Activated naive CD8-positive, alpha-beta T cell treated with anti-CD3 and anti-CD28 coated beads, Interleukin-2, amount 50 U/mL, for 24 hours (primary cell): Measurements from ENCODE around the gene CCL27.

ENCODE experiments used
- ATAC-seq: fragments of 150-1000 bp; cut with Tn5 transposase; one replicate; pipeline ENCODE4 v1.10.0; 2021
- DNase-seq: peaks from one replicate; pipeline ENCODE4 v3.0.0; 2021
- H3K27ac Mint-ChIP-seq: one replicate; pipeline ENCODE4 v1.8.0; 2021; ENCODE audit warnings: mild to moderate bottlenecking, mixed read lengths
- H3K27me3 Mint-ChIP-seq: one replicate; pipeline ENCODE4 v1.8.0; 2021; ENCODE audit warnings: mixed read lengths
- H3K36me3 Mint-ChIP-seq: one replicate; pipeline ENCODE4 v1.8.0; 2021; ENCODE audit warnings: low read depth, mixed read lengths
- H3K4me1 Mint-ChIP-seq: one replicate; pipeline ENCODE4 v1.8.0; 2021; ENCODE audit warnings: mixed read lengths
- H3K4me3 Mint-ChIP-seq: one replicate; pipeline ENCODE4 v1.8.0; 2021; ENCODE audit warnings: mild to moderate bottlenecking, moderate library complexity, mixed read lengths
- H3K9me3 Mint-ChIP-seq: one replicate; pipeline ENCODE4 v1.8.0; 2021; ENCODE audit warnings: mixed read lengths

CCL27 gene

DNA sequence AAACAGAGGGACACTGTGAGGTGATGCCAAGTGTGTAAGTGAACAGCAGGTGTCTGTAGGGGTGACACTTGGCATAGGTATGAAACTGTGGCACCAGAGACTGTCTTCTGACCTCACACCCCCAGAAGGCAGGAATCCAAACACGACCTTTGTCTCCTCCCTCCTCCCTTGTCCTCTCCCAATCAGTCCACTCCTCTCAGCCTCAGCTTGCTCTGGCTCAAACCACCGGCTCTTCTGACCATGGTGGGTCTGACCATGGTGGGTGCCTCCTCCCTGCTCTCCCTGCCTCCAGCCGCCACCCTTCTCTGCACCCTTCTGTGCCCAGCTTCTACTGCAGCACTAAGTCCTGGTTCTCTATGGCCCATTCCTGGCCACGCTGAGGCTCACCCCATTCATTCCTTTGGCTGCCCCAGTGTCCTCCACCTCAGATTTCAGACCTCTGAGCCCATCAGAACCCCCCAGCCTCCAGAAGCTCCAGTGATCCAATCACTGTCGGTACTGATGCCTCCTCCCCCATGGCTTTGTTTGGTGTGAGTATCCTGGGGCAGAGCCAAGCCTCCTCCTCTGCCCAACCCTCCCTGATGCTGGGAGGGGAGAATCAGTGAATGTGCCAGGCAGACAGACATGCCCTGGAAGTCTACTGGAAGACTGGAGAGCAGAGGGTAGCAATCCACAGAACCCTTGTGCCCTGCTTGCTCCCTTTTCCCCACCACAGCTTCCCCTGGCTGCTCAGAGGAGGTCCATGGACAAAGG is 31.9 kb downstream of the CCL27 start:
- ATAC-seq = no peak
- DNase-seq = no peak
- H3K4me1 Mint-ChIP-seq = peaks cover 22% of the 10 kb centered on the region
- H3K9me3 Mint-ChIP-seq = no peaks in the 10 kb centered on the region
- H3K27me3 Mint-ChIP-seq = peaks cover 48% of the 10 kb centered on the region
- no peak overlapping the region for H3K4me3 Mint-ChIP-seq
- H3K36me3 Mint-ChIP-seq = peaks cover 12% of the 10 kb centered on the region
- H3K27ac Mint-ChIP-seq = no peak overlapping the region

DNA sequence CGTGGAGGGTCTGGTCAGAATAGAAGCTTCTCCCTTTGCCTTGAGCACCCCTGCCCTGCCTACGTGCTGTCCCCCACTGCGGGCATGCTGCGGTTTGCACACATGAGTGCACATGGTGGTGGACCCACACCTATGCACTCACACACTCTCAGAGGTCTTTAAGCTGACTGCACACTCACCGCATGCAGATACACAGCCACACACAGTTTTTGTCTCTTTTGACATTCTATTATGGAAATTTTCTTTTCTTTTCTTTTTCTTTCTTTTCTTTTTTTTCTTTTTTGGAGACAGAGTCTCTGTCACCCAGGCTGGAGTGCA is 33.0 kb downstream of the CCL27 start:
- Mint-ChIP-seq H3K27ac (no peak overlapping the region), H3K27me3 (peaks cover 53% of the 10 kb centered on the region)

DNA sequence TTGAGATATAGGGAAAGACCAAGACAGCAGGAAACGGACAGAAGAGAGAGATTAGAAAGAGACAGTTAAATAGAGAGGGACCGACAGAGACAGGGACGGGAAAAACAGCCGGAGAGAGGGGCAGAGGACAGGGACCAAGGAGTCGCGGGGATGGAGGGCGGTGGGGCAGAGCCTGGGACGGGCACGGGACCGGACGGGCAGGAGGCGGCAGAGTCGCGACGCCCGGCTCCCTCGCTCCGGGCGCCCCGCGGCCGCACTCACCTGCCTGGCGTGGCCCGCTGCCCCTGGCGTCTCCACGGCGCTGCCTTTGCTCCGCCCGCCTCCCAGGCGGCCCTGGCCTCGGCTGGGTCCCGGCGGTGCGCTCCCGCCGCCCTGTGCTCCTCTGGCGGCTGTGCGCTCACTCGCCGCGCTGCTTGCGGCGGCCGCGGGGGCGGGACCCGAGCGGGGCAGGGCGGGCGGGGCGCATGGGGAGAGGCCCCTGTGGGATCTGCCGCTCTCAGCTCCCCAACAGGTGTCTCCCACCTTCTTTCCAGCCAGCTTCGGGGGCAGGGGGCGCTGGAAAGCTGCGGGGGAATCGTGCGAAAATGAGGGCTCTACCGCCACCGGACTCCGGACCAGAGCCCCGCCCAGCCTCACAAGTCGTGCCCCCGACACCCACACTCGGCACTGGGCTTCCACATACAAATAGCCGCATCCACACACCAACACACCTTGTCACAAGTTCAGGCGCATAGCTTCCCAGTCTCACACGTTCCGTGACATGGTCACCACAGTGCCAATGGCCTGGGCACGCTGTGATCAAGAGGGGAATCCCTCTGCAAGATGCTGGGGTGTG is 33.6 kb downstream of the CCL27 start, which contains the start of gene ARID3C:
ARID3C (minus strand) TSS at position 411 of the 835 bp plus-strand sequence. CDS start 1,052 bp downstream, outside the sequence.
- peak; percentile 69 for ATAC-seq
- no peaks in the 10 kb centered on the region for H3K36me3 Mint-ChIP-seq
- no peaks in the 10 kb centered on the region for H3K9me3 Mint-ChIP-seq
- H3K4me3 Mint-ChIP-seq = peak within 1 kb of the TSS; percentile 76
- peak within 1 kb of the TSS; percentile 27 for H3K27ac Mint-ChIP-seq
- H3K27me3 Mint-ChIP-seq = peaks cover 58% of the 10 kb centered on the region
- peaks cover 18% of the 10 kb centered on the region for H3K4me1 Mint-ChIP-seq
- peak; percentile 44 for DNase-seq

More for the DNA sequence above, 33.0 kb downstream of the CCL27 start:
- ATAC-seq (peak; percentile 1), DNase-seq (no peak)
- no peaks in the 10 kb centered on the region for H3K9me3 Mint-ChIP-seq
- H3K4me1 Mint-ChIP-seq = peaks cover 18% of the 10 kb centered on the region
- H3K36me3 Mint-ChIP-seq = peaks cover 3% of the 10 kb centered on the region
- H3K4me3 Mint-ChIP-seq = peak overlapping the region; percentile 60

DNA sequence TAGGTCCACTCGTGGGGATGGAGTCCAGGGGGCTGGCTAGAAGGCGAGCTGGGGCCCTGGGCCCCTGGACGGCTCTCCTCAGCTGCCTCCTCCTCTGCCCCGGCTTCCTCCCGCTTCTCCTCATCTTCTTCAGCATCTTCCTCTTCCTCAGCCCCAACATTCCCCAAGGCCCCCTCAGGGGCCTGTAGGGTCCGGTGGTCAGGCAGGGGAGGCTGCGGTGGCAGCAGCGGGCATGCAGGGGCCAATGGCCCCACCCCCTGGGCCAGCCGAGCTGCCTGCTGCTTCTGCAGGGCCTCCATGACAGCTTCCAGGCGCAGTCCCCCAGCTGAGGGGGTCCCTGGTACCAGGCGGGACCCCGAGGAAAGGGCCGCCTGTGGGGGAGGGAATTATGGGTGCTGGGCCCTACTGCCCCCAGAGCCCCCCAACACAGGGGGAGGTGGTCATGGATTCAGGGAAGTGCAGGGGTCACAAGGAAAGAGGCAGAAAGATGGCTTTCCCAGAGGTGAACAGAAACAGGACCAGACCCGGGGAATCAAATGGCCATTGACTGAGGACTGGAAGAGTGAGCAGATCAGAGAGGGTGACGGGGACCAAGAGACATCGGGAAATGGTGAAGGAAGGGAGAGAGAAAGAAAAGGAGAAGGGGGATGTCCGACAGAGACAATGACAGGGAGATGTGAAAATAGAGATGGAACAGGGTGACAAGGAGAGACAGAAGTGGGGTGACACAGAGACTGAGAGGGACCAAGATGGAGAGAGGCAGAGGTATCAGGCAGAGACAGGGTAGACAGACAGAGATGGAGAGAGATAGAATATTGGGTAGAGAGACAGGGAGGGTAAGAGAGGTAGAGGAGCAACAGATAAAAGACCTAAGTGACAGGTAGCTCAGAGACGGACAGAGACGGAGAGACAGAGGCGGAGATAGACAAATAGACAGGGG is 34.5 kb downstream of the CCL27 start:
- no peak for DNase-seq
- peaks cover 23% of the 10 kb centered on the region for H3K4me1 Mint-ChIP-seq
- H3K36me3 Mint-ChIP-seq = no peaks in the 10 kb centered on the region
- ATAC-seq = no peak
- H3K4me3 Mint-ChIP-seq = peak overlapping the region; percentile 76
- no peaks in the 10 kb centered on the region for H3K9me3 Mint-ChIP-seq
- H3K27ac Mint-ChIP-seq = peak overlapping the region; percentile 27
- H3K27me3 Mint-ChIP-seq = peaks cover 66% of the 10 kb centered on the region

DNA sequence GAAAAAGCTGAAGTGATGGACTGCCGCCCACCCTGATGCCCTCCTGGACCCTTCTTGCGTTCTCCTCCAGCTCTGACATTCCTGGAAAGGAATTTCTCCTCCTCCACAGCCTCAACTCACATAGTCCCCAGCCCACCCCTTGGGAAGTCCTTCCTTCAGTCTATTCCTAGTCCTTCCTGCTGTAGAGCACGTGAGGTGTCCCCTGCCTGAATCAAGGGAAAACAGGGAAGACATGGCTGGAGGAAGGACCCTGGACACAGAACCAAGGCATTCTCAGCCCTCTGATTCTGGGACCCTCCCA is 37.3 kb downstream of the CCL27 start:
- peaks cover 28% of the 10 kb centered on the region for H3K4me1 Mint-ChIP-seq
- DNase-seq (no peak), ATAC-seq (no peak)
- H3K27me3 Mint-ChIP-seq = peaks cover 71% of the 10 kb centered on the region
- H3K9me3 Mint-ChIP-seq = no peaks in the 10 kb centered on the region
- no peak overlapping the region for H3K4me3 Mint-ChIP-seq
- H3K27ac Mint-ChIP-seq = no peak overlapping the region
- H3K36me3 Mint-ChIP-seq = no peaks in the 10 kb centered on the region

DNA sequence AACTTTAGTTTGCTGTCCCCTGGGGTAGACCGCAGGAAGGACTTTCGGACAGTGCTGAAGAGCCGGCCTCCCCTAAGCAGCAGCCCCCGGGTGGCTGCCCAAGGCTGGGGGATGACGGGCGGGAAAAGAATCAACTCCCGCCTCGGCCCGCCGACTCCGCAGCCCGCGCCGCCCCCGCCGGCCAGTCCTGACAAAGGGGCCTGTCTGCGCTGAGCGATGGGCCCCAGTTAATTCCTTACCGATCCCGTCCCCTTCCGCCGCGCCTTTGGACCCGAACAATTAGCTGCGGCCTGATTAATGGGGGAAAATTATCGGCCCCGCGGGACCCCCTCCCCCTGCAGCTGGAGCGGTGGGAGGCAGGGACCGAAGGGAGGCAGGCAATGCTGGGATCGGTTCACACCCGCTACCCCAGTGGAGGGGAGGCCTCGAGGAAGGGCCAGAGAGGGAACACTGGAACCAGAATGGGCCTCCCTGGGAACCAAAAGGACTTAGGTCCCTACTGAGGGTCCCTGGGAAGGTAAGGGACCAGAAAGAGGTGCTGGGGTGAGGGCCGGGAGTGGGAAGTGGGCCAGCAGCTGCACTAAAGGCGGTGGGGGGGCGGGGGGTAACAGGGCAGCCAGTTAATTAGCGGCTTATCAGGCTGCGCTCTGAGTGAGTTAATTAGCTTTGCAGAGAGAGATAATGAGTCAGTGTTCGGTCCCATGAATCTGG is 37.8 kb downstream of the CCL27 start:
- no peak overlapping the region for H3K27ac Mint-ChIP-seq
- no peak overlapping the region for H3K4me3 Mint-ChIP-seq

DNA sequence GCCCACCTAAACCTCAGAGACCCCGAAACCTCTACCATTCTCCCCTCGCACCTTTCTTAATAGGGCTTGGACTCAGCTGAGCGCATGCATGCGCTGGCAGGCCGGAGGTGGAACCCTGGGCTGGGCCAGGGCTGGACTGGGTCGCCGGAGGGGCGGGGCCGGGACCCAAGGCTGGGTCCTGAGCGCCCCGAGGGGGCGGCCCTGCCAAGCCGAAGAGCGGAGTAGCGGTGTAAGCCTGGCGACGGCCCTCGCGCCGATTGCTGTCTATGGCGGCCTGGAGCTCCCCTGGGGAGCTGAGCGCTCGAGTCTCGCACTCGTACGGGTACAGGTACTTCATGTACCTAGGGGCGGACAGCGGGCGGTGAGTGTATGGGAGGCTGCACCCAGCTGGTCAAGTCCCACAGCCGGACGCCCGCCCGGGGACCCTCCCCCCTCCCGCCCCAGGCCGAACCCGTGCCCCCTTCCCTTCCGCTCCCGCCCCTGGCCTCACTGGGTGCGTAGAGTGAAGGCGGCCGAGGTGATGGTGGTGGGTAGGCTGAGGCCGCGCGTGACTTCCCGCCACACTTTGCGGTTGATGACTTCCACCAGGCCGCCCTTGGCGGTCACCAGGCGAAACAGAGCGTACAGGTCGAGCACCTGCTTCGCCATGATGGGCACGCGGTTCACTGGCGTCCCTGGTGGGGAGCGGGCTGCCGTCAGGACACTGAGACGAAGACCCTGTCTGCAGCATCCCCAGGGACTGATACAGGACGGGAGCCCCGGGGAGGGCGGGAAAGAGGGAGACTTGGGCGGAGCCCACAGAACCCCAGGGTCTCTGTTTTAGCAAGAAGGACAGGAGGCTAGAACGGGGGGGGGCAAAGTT is 38.9 kb downstream of the CCL27 start:
- no peak overlapping the region for H3K4me3 Mint-ChIP-seq
- DNase-seq (no peak), ATAC-seq (no peak)
- H3K27me3 Mint-ChIP-seq = peaks cover 59% of the 10 kb centered on the region
- no peak overlapping the region for H3K27ac Mint-ChIP-seq
- H3K36me3 Mint-ChIP-seq = no peaks in the 10 kb centered on the region
- H3K4me1 Mint-ChIP-seq = peaks cover 32% of the 10 kb centered on the region
- H3K9me3 Mint-ChIP-seq = no peaks in the 10 kb centered on the region

More for the DNA sequence above, 37.8 kb downstream of the CCL27 start:
- DNase-seq (no peak), ATAC-seq (no peak)
- Mint-ChIP-seq H3K9me3 (no peaks in the 10 kb centered on the region), H3K4me1 (peaks cover 31% of the 10 kb centered on the region), H3K36me3 (no peaks in the 10 kb centered on the region), H3K27me3 (peaks cover 66% of the 10 kb centered on the region)

DNA sequence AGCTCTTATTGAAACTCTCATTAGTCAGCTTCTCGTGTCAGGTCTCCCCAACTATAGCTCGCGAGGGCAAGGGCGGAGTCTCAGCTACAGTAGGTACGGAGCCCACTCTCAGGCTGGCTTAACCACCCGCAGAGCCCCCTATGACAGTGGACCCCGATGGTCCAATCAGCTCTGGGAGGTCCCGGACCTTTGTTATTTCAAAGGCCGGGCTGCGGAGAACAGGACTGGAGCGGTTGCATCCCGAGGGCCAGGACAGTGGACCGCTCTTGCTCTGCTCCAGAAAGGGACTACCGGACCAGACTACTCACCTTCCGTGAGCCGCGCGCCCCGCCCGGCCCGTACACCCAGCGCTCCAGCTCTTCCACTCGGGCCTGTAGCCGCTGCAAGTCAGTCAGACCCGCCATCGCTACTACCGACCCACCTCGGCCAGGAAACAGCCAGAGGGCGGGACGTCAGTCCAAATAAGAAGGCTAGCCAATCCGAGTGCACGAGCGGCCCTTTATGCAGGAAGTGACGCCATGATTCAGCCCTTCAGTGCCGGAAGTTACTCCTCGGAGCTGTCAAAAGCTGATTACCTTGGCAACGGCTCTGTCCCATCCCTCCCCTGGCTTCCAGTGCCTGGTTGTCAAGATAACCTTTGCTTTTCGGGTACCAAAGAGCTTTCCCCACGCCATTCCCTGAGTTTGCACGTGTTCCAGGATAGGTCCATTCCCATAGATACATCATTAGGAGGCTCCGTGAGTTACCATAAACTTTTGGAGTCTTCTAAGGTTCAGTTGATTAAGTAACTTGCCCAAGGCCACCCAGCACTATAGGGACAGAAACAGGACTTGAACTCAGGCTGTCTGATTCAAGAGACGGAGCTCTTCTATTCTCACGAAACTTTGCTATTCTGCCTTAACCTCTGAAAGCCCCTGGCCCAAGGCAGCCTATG is 42.1 kb downstream of the CCL27 start, which contains the start of gene DCTN3:
DCTN3 (minus strand) TSS at position 435 of the 934 bp plus-strand sequence; CDS start at position 404, 31 bp downstream.
- peak; percentile 87 for DNase-seq

DNA sequence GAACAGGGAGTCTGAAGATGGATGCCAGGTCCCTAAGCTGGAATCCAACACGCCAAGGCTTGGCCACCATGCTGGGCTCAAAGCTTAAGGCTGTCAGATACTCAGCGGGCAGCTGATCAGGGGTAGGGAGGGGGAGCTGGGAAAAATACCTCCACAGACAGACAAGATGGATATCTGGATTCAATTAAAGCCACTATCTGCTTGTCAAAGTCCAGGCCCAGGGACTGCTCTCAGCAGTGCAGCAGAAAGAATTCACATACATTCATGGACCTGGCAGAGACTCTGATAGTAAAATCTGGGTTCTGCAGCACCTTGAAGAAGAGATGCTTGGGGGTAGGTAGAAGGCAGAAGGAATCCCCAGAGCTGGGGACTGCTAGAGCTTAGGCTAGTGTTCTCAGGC is 47.3 kb downstream of the CCL27 start:
- no peak for ATAC-seq
- DNase-seq = no peak
- H3K36me3 Mint-ChIP-seq = peaks cover 19% of the 10 kb centered on the region
- no peaks in the 10 kb centered on the region for H3K27me3 Mint-ChIP-seq
- no peak overlapping the region for H3K4me3 Mint-ChIP-seq
- peaks cover 33% of the 10 kb centered on the region for H3K4me1 Mint-ChIP-seq
- no peak overlapping the region for H3K27ac Mint-ChIP-seq
- no peaks in the 10 kb centered on the region for H3K9me3 Mint-ChIP-seq

More for the DNA sequence above, 42.1 kb downstream of the CCL27 start, which contains the start of gene DCTN3:
- Mint-ChIP-seq H3K4me1 (peaks cover 25% of the 10 kb centered on the region), H3K27ac (peak within 1 kb of the TSS; percentile 66), H3K9me3 (no peaks in the 10 kb centered on the region), H3K36me3 (peaks cover 9% of the 10 kb centered on the region), H3K4me3 (peak within 1 kb of the TSS; percentile 94), H3K27me3 (peaks cover 28% of the 10 kb centered on the region)
- ATAC-seq = peak; percentile 97

DNA sequence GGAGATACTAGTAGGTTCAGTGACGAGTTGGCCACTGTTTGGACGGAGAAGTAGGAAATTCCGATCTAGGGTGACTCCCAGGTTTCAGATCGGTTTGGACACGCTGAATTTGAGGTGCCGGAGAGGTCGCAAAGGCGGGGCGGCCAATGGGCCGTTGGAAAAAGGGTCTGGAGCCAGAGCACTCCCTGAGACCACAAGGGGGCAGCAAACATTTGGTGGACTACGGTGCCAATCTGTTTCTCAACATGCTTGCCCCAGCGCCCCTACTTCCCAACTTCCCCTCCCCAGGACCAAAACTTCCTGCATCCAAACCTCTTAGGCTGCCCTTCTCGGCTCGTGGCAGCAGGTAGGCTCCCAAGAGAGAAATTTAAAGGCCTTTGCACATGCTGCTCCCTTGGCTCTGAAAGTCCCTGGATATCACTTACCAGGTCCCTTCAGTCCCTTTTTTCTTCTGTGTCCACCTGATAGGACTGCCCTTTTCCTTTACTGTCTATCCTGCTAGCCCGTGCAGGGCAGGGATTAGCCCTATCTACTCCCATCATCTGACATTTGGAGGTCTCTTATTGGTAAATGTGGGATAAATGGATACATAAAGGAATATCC is 49.6 kb downstream of the CCL27 start:
- peak; percentile 82 for DNase-seq
- peak; percentile 53 for ATAC-seq
- H3K4me3 Mint-ChIP-seq = peak overlapping the region; percentile 88
- peaks cover 19% of the 10 kb centered on the region for H3K36me3 Mint-ChIP-seq
- no peaks in the 10 kb centered on the region for H3K27me3 Mint-ChIP-seq
- H3K27ac Mint-ChIP-seq = peak overlapping the region; percentile 89
- peaks cover 23% of the 10 kb centered on the region for H3K4me1 Mint-ChIP-seq
- H3K9me3 Mint-ChIP-seq = no peaks in the 10 kb centered on the region
